Measurements from ENCODE around the gene CASQ2. TPM values are rescaled to one million over a fixed set of nuclear protein-coding genes. Genes with fewer than 3 reads are reported as not detected.

Gene CASQ2
- total and polyA plus RNA-seq, 9 of the 15 experiments (the other 6 are each of a cell fraction or from before 2014, with no cell fraction given) = not detected

GRCh38 chr1:115679141-115679611 is 89.3 kb downstream of the CASQ2 start:
- H4K20me1 ChIP-seq (replicated peaks; ENCODE audit: control insufficient read depth, insufficient read depth, low read length) = peaks cover 5% of the 10 kb centered on the region; the same call in 1 of the 2 replicates
- in situ Hi-C loops (cut with MboI) (no loop called here), intact Hi-C loops (cut with micrococcal nuclease) (loop anchor here (5.0 kb wide), 1 partner anchor 37 kb away; the partner anchor contains the start of gene VANGL1)
- H3K4me1 ChIP-seq (replicated peaks in 1 of 2; ENCODE audit: control insufficient read depth in 2 of 2, insufficient read depth in 2 of 2, low read length in 2 of 2) = peaks cover 0 to 3% of the 10 kb centered on the region in 2 experiments; a peak in 1 of 5 replicates
- no peaks in the 10 kb centered on the region for H3K79me2 ChIP-seq (ENCODE audit: control insufficient read depth, insufficient read depth, low read length)
- no peak overlapping the region for H3K4me2 ChIP-seq (ENCODE audit: insufficient read depth, low read length)
- FAIRE-seq = no peak
- peaks cover 5% of the 10 kb centered on the region for H3K9me1 ChIP-seq (ENCODE audit: control insufficient read depth, insufficient read depth, low read length)
- H3K9ac ChIP-seq (ENCODE audit: insufficient read depth in 1 of 2, low read depth in 2 of 2, low read length in 2 of 2) = peak overlapping the region in 1 of 2 experiments; percentile 28; a peak in 1 of 4 replicates
- no peak overlapping the region for H3K4me3 ChIP-seq
- H2AFZ ChIP-seq (ENCODE audit: low read depth, low read length) = no peak overlapping the region
- no peaks in the 10 kb centered on the region for H3K9me3 ChIP-seq (replicated peaks; ENCODE audit: control insufficient read depth, insufficient read depth, low read depth, low read length)
- WGBS (ENCODE audit: insufficient coverage, low coverage, missing lambda C conversion rate) = 69% methylated on average over 8 of the region's 8 CpGs
- peaks cover 35% of the 10 kb centered on the region; the same call in 2 of the 3 replicates for H3K36me3 ChIP-seq (ENCODE audit: control insufficient read depth, insufficient read depth, low read length)
- no TSS peak for BruUV-seq (replicated peaks)
- peak in 1 of 4 experiments; percentile 23 for DNase-seq (ENCODE audit: extremely low read depth in 1 of 4, low spot score in 3 of 4)
- POLR2A ChIA-PET = interaction anchor here (0.6 to 3.1 kb wide), 3 partner anchors 10 to 21 kb away, joined by 3 to 15 read pairs (median 3); no protein-coding TSS in a partner anchor
- CTCF ChIA-PET (ENCODE audit: low intra/inter-chr PET ratio) = no interaction called here
- H3K27me3 ChIP-seq (ENCODE audit: control insufficient read depth in 2 of 2, insufficient read depth in 2 of 2, low read length in 2 of 2) = no peaks in the 10 kb centered on the region
- no peak for TF ChIP-seq ZNF589 (CRISPR knock-in tag; IDR thresholded peaks at IDR 0.05; ENCODE audit: low read depth)
- TF ChIP-seq JUN (IDR thresholded peaks at IDR 0.05; ENCODE audit: borderline replicate concordance, low read depth, low read length) = no peak
- no peak for TF ChIP-seq JUN (CRISPR knock-in tag; IDR thresholded peaks at IDR 0.05; ENCODE audit: borderline replicate concordance)
- TF ChIP-seq ZNF655 (CRISPR knock-in tag; IDR thresholded peaks at IDR 0.05) = no peak
- no peak for TF ChIP-seq PHTF2 (CRISPR knock-in tag; IDR thresholded peaks at IDR 0.05)
- no peak for TF ChIP-seq SMAD3 (CRISPR knock-in tag; conservative IDR thresholded peaks at IDR 0.05)
- no peak for TF ChIP-seq MLLT1 (IDR thresholded peaks at IDR 0.05)
- TF ChIP-seq NONO (IDR thresholded peaks at IDR 0.05; ENCODE audit: low read depth in 2 of 2, low read length in 1 of 2) = no peak
- no peak for TF ChIP-seq MBD2 (IDR thresholded peaks at IDR 0.05; ENCODE audit: borderline replicate concordance, low read depth)
- peak; percentile 24; the same call in 1 of the 2 replicates for TF ChIP-seq ATF3 (IDR thresholded peaks at IDR 0.05)
- TF ChIP-seq ATF3 (CRISPR knock-in tag; conservative IDR thresholded peaks at IDR 0.05) = no peak
- TF ChIP-seq MAFG (tag; conservative IDR thresholded peaks at IDR 0.05) = no peak
- TF ChIP-seq JUND (IDR thresholded peaks at IDR 0.05; ENCODE audit: borderline replicate concordance, low read depth, low read length) = peak; percentile 59
- no peak for TF ChIP-seq JUND (tag; IDR thresholded peaks at IDR 0.05; ENCODE audit: borderline replicate concordance, low read depth, low read length)
- TF ChIP-seq TRIM25 (IDR thresholded peaks at IDR 0.05; ENCODE audit: borderline replicate concordance) = no peak
- TF ChIP-seq FOSL1 (tag; conservative IDR thresholded peaks at IDR 0.05) = peak; percentile 48; the same call in 1 of the 2 replicates
- no peak overlapping the region for H3K27ac ChIP-seq (ENCODE audit: extremely low read depth, low read depth, low read length)
- ATAC-seq = no peak; the same call in 2 of the 3 replicates

Data from K562 (cell line).